GM21423 (cell line): ENCODE data around the gene FRMD4A.
"Not testable (repeated sequence)": the region's sequence is repeated elsewhere in the genome, so short reads cannot be mapped to it uniquely, and the experiment has no call there.

Experiments used
- ATAC-seq: cut with Tn5 transposase; IDR thresholded peaks from one replicate; pipeline ENCODE4 v1.9.1; 2021; ENCODE audit warnings: mild to moderate bottlenecking, moderate library complexity; ENCODE audit not compliant: unreplicated experiment

FRMD4A gene

GRCh38 chr10:13734151-13734550 is 596.6 kb downstream of the FRMD4A start:
- ATAC-seq, result no peak

GRCh38 chr10:13733071-13733470 is 597.7 kb downstream of the FRMD4A start:
- ATAC-seq, result no peak

- no peak for ATAC-seq
Measured at GRCh38 chr10:13732465-13732881, 598.3 kb downstream of the FRMD4A start.

- ATAC-seq, result no peak
Measured at GRCh38 chr10:13731799-13732198, 598.9 kb downstream of the FRMD4A start.

- no peak for ATAC-seq
Measured at GRCh38 chr10:13730956-13731355, 599.8 kb downstream of the FRMD4A start.

GRCh38 chr10:13730306-13730652 is 600.4 kb downstream of the FRMD4A start:
- no peak for ATAC-seq

GRCh38 chr10:13729586-13730305 is 601.0 kb downstream of the FRMD4A start:
- no peak for ATAC-seq

GRCh38 chr10:13728898-13729535 is 601.7 kb downstream of the FRMD4A start:
- no peak for ATAC-seq

- no peak for ATAC-seq
Measured at GRCh38 chr10:13725594-13725993, 605.1 kb downstream of the FRMD4A start.

GRCh38 chr10:13724484-13724883 is 606.2 kb downstream of the FRMD4A start:
- ATAC-seq, result no peak

- no peak for ATAC-seq
Measured at GRCh38 chr10:13722747-13723653, 607.7 kb downstream of the FRMD4A start.

- no peak for ATAC-seq
Measured at GRCh38 chr10:13721486-13721885, 609.2 kb downstream of the FRMD4A start.

- ATAC-seq, result no peak
Measured at GRCh38 chr10:13720699-13721098, 610.0 kb downstream of the FRMD4A start.

GRCh38 chr10:13719425-13719824 is 611.3 kb downstream of the FRMD4A start:
- ATAC-seq, result no peak

- ATAC-seq, result no peak
Measured at GRCh38 chr10:13718820-13719219, 611.9 kb downstream of the FRMD4A start.

- no peak for ATAC-seq
Measured at GRCh38 chr10:13717936-13718772, 612.6 kb downstream of the FRMD4A start.

- ATAC-seq, result no peak
Measured at GRCh38 chr10:13717571-13717935, 613.2 kb downstream of the FRMD4A start.

GRCh38 chr10:13716081-13717071 is 614.3 kb downstream of the FRMD4A start:
- ATAC-seq, result no peak

GRCh38 chr10:13715596-13715995 is 615.1 kb downstream of the FRMD4A start:
- not testable (repeated sequence) for ATAC-seq

GRCh38 chr10:13715100-13715499 is 615.6 kb downstream of the FRMD4A start:
- ATAC-seq, result no peak
